ENCODE measurements around the gene PLEKHS1.
"Not testable (repeated sequence)": the region's sequence is repeated elsewhere in the genome, so short reads cannot be mapped to it uniquely, and the experiment has no call there.

The PLEKHS1 gene

GRCh38 chr10:113762083-113762482 lies 10.6 kb downstream of the PLEKHS1 start:
- ChIA-PET POLR2A (no interaction called here), CTCF (no interaction called here)
- no peak for DNase-seq (ENCODE audit: extremely low spot score)
- no peak for TF ChIP-seq CTCF (IDR thresholded peaks at IDR 0.05; ENCODE audit: control extremely low read depth, extremely low read depth, low read depth, missing control alignments)

- DNase-seq (ENCODE audit: extremely low spot score) = no peak
- POLR2A ChIA-PET = no interaction called here
- no peak for TF ChIP-seq CTCF (IDR thresholded peaks at IDR 0.05; ENCODE audit: control extremely low read depth, extremely low read depth, low read depth, missing control alignments)
- CTCF ChIA-PET = no interaction called here
Measured at GRCh38 chr10:113764582-113764981, 13.1 kb downstream of the PLEKHS1 start.

- TF ChIP-seq CTCF (IDR thresholded peaks at IDR 0.05; ENCODE audit: control extremely low read depth, extremely low read depth, low read depth, missing control alignments) = no peak
- DNase-seq (ENCODE audit: extremely low spot score) = no peak
- ChIA-PET POLR2A (no interaction called here), CTCF (interaction anchor here (1.2 to 1.9 kb wide), 4 partner anchors 8 to 23 kb away, joined by 3 to 4 read pairs (median 4); no protein-coding TSS in a partner anchor)
Measured at GRCh38 chr10:113765910-113766309, 14.4 kb downstream of the PLEKHS1 start.

GRCh38 chr10:113767222-113767621 lies 15.7 kb downstream of the PLEKHS1 start:
- ChIA-PET CTCF (interaction anchor here (1.2 kb wide), 1 partner anchor 9 kb away, joined by 3 read pairs; no protein-coding TSS in a partner anchor), POLR2A (no interaction called here)
- no peak for TF ChIP-seq CTCF (IDR thresholded peaks at IDR 0.05; ENCODE audit: control extremely low read depth, extremely low read depth, low read depth, missing control alignments)
- no peak for DNase-seq (ENCODE audit: extremely low spot score)

GRCh38 chr10:113770346-113770745 lies 18.9 kb downstream of the PLEKHS1 start:
- CTCF ChIA-PET = interaction anchor here (1.0 to 3.2 kb wide), 2 partner anchors 19 to 29 kb away, joined by 3 to 11 read pairs; no protein-coding TSS in a partner anchor
- DNase-seq (ENCODE audit: extremely low spot score) = no peak
- no peak for TF ChIP-seq CTCF (IDR thresholded peaks at IDR 0.05; ENCODE audit: control extremely low read depth, extremely low read depth, low read depth, missing control alignments)
- POLR2A ChIA-PET = no interaction called here

GRCh38 chr10:113771131-113771530 lies 19.6 kb downstream of the PLEKHS1 start:
- POLR2A ChIA-PET; DNase-seq (ENCODE audit: extremely low spot score): not testable (repeated sequence)
- CTCF ChIA-PET = interaction anchor here (1.0 to 3.2 kb wide), 2 partner anchors 19 to 28 kb away, joined by 3 to 11 read pairs; no protein-coding TSS in a partner anchor

GRCh38 chr10:113775686-113776294 lies 24.3 kb downstream of the PLEKHS1 start:
- ChIA-PET CTCF (interaction anchor here (1.7 kb wide), 1 partner anchor 22 kb away, joined by 4 read pairs; no protein-coding TSS in a partner anchor), POLR2A (no interaction called here)
- no peak for DNase-seq (ENCODE audit: extremely low spot score)
- TF ChIP-seq CTCF (IDR thresholded peaks at IDR 0.05; ENCODE audit: control extremely low read depth, extremely low read depth, low read depth, missing control alignments) = no peak

Measured in GM10248 (cell line).